HepG2 (cell line): ENCODE measurements around the gene ODC1. TPM values are rescaled to one million over a fixed set of nuclear protein-coding genes. Genes with fewer than 3 reads are reported as not detected.
A peak's percentile ranks its signal among the peaks of the same experiment; 100 is the strongest.

ENCODE experiments used
- ATAC-seq: fragments of 200-7000 bp; cut with Tn5 transposase; 3 replicates; pipeline ENCODE4 v1.9.1; 2020; ENCODE audit warnings: mild to moderate bottlenecking, moderate library complexity
- BruUV-seq: library from RNA; stranded (reverse); fragments of 400-500 nt; replicated peaks from 2 replicates; lab custom pipeline; 2021; lab: Mats Ljungman, UMichigan
- CTCF ChIA-PET: fragments of 300-600 bp; formaldehyde crosslinking; extraction: SDS; loops from one replicate; lab custom pipeline; 2021; ENCODE audit warnings: low total read pairs, inconsistent platforms, low intra/inter-chr PET ratio; lab: Yijun Ruan, JAX
- POLR2A ChIA-PET: fragments of 350-600 bp; sonication (Branson Sonifier 250); formaldehyde crosslinking; loops from one replicate; lab custom pipeline; 2020; ENCODE audit warnings: antibody characterized with exemption, inconsistent platforms; lab: Yijun Ruan, JAX
- DNase-seq: peaks from one replicate; pipeline ENCODE4 v3.0.0-alpha.2; 2015; ENCODE audit warnings: low spot score
- FAIRE-seq: peaks from 3 replicates; lab custom pipeline; 2011; peaks lifted over from hg19 to GRCh38; lab: Jason Lieb, UNC
- H2AFZ ChIP-seq: one replicate; pipeline ENCODE4 v1.6.1; 2011; ENCODE audit warnings: low read length, inconsistent platforms
- H3K27ac ChIP-seq: fragments of 300-600 bp; 3 replicates; pipeline ENCODE4 v1.8.0; 2011; ENCODE audit warnings: mixed run types, mild to moderate bottlenecking, mixed read lengths, low read length, inconsistent platforms; ENCODE audit not compliant: insufficient read depth; ENCODE audit errors: extremely low read length
- H3K27me3 ChIP-seq, 2 experiments: fragments of 200-600 bp in 1 of 2; 2 replicates in 1 of 2; 3 replicates in 1 of 2; pipeline versions ENCODE4 v1.6.0 to v1.8.0; 2011; ENCODE audit warnings: low read length in 2 of 2, mild to moderate bottlenecking in 2 of 2, moderate library complexity in 2 of 2, inconsistent platforms in 1 of 2; ENCODE audit not compliant: insufficient read depth in 2 of 2, control insufficient read depth in 1 of 2
- H3K36me3 ChIP-seq, 2 experiments: fragments of 200-600 bp in 1 of 2; replicated peaks in 1 of 2; 2 replicates in 1 of 2; 3 replicates in 1 of 2; pipeline versions ENCODE4 v1.5.1 to v1.8.0; 2011; ENCODE audit warnings: low read length in 2 of 2, inconsistent platforms in 1 of 2; ENCODE audit not compliant: insufficient read depth in 2 of 2, control insufficient read depth in 1 of 2
- H3K4me1 ChIP-seq: 2 replicates; pipeline ENCODE4 v1.5.1; 2012; ENCODE audit warnings: low read length, inconsistent platforms; ENCODE audit not compliant: insufficient read depth
- H3K4me2 ChIP-seq: 2 replicates; pipeline ENCODE4 v1.6.0; 2011; ENCODE audit warnings: low read depth, low read length, inconsistent platforms
- H3K4me3 ChIP-seq, 3 experiments: fragments of 200-600 bp in 1 of 3; sonication (generic), shearing (Covaris generic) in 1 of 3; replicated peaks in 1 of 3; 2 replicates each; pipeline ENCODE4 v1.5.1; 2011 to 2016; ENCODE audit warnings: low read length in 3 of 3, inconsistent platforms in 2 of 3, low read depth in 2 of 3, mild to moderate bottlenecking in 2 of 3, control low read depth in 1 of 3, mixed read lengths in 1 of 3; ENCODE audit not compliant: insufficient read depth in 1 of 3
- H3K79me2 ChIP-seq: one replicate; pipeline ENCODE4 v1.6.1; 2011; ENCODE audit warnings: low read length, inconsistent platforms; ENCODE audit not compliant: insufficient read depth
- H3K9ac ChIP-seq: 2 replicates; pipeline ENCODE4 v1.6.0; 2011; ENCODE audit warnings: mild to moderate bottlenecking, low read depth, low read length, inconsistent platforms; ENCODE audit not compliant: insufficient read depth
- H3K9me3 ChIP-seq: 2 replicates; pipeline ENCODE4 v1.5.1; 2012; ENCODE audit warnings: mild to moderate bottlenecking, low read length
- H4K20me1 ChIP-seq: 2 replicates; pipeline ENCODE4 v1.6.0; 2011; ENCODE audit warnings: inconsistent platforms, mild to moderate bottlenecking, low read length, moderate library complexity; ENCODE audit not compliant: insufficient read depth
- ADNP ChIP-seq: sonication (generic); formaldehyde crosslinking; IDR thresholded peaks from 2 replicates; pipeline ENCODE4 v1.4.0; 2020; ENCODE audit warnings: missing genetic modification reagents
- ARID2 ChIP-seq: sonication (generic); formaldehyde crosslinking; IDR thresholded peaks from 2 replicates; pipeline ENCODE4 v1.8.1; 2022; ENCODE audit warnings: mild to moderate bottlenecking, missing genetic modification reagents, borderline replicate concordance
- CTCF ChIP-seq: sonication (generic); formaldehyde crosslinking; IDR thresholded peaks from 2 replicates; pipeline ENCODE4 v1.5.0; 2020; ENCODE audit warnings: mild to moderate bottlenecking, missing genetic modification reagents, moderate library complexity
- SNAPC2 ChIP-seq: sonication (generic); formaldehyde crosslinking; IDR thresholded peaks from 2 replicates; pipeline ENCODE4 v1.8.1; 2022; ENCODE audit warnings: mild to moderate bottlenecking, missing genetic modification reagents
- ZNF143 ChIP-seq: sonication (generic); formaldehyde crosslinking; IDR thresholded peaks from 2 replicates; pipeline ENCODE4 v1.4.0; 2020; ENCODE audit warnings: missing genetic modification reagents
- ZNF253 ChIP-seq: sonication (generic); formaldehyde crosslinking; IDR thresholded peaks from 2 replicates; pipeline ENCODE4 v1.8.0; 2022; ENCODE audit warnings: mild to moderate bottlenecking, missing genetic modification reagents, borderline replicate concordance
- ZNF326 ChIP-seq: sonication (generic); formaldehyde crosslinking; IDR thresholded peaks from 2 replicates; pipeline ENCODE4 v1.4.0; 2020; ENCODE audit warnings: missing genetic modification reagents, borderline replicate concordance
- ZNF33B ChIP-seq: sonication (generic); formaldehyde crosslinking; IDR thresholded peaks from 2 replicates; pipeline ENCODE4 v1.5.1; 2020; ENCODE audit warnings: mild to moderate bottlenecking, missing genetic modification reagents
- ZNF7 ChIP-seq: IDR thresholded peaks from 2 replicates; pipeline ENCODE4 v1.6.1; 2016; ENCODE audit warnings: missing biosample characterization, missing genetic modification reagents
- ZSCAN20 ChIP-seq: sonication (generic); formaldehyde crosslinking; IDR thresholded peaks from 2 replicates; pipeline ENCODE4 v1.4.0; 2020; ENCODE audit warnings: missing genetic modification reagents, mild to moderate bottlenecking, borderline replicate concordance
- ZSCAN9 ChIP-seq: IDR thresholded peaks from 2 replicates; pipeline ENCODE4 v1.6.1; 2016; ENCODE audit warnings: borderline replicate concordance
- WGBS: methylation state at CpG from one replicate; pipeline ENCODE4 v1.1.6; 2017; ENCODE audit warnings: low lambda C conversion rate; 5-methylcytosine and 5-hydroxymethylcytosine counted together
- in situ Hi-C: cut with HindIII; loops from 2 replicates; pipeline ENCODE4 v1.10.0; 2017; ENCODE audit warnings: low pct_unique_long_range_greater_than_20kb; ENCODE audit not compliant: extremely low pct_ligation_motif_present
- intact Hi-C: fragments of 100-400 bp; cut with micrococcal nuclease; formaldehyde crosslinking; loops from one replicate; pipeline ENCODE4 v1.10.0; 2022; ENCODE audit not compliant: unreplicated experiment
- polyA plus RNA-seq, 8 experiments: library from polyadenylated mRNA; depleted of rRNA in 3 of 8; stranded (reverse) in 7 of 8; unstranded in 1 of 8; fragments of >200 nt; fragmentation: Illumina TruSeq in 4 of 8; extraction: Trizol in 4 of 8; gene quantifications; 2 replicates each; pipeline versions ENCODE4 v1.2.1 to v1.2.3, GENCODE V29; 2011 to 2016; ENCODE audit warnings: low read depth in 4 of 8, missing spikeins in 1 of 8, mixed read lengths in 1 of 8; ENCODE audit not compliant: insufficient read depth in 1 of 8
- total RNA-seq, 5 experiments: library from RNA; depleted of rRNA; stranded (reverse); fragments of >200 nt; fragmentation: Illumina TruSeq; extraction: Trizol; gene quantifications; 2 replicates each; pipeline ENCODE4 v1.2.3, GENCODE V29; 2016; ENCODE audit warnings: low read depth in 1 of 5

ODC1 gene
- total and polyA plus RNA-seq, 2 of the 13 experiments (the other 11 are each of a cell fraction or from before 2014, with no cell fraction given) = 142 to 371 TPM

- BruUV-seq = no TSS peak
- 41% methylated on average over 24 of the region's 24 CpGs for WGBS
- Histone ChIP-seq H3K4me1 (peaks cover 28% of the 10 kb centered on the region), H3K79me2 (no peaks in the 10 kb centered on the region), H3K27me3 (peaks cover 20 to 84% of the 10 kb centered on the region in 2 experiments; a peak in 4 of 5 replicates), H2AFZ (no peak overlapping the region), H3K9me3 (0 out of 2 replicates have a peak, but pooled peaks cover 4% of the 10 kb centered on the region), H3K36me3 (no peaks in the 10 kb centered on the region), H3K4me3 (no peak overlapping the region), H3K9ac (no peak overlapping the region), H3K27ac (no peak overlapping the region), H4K20me1 (no peaks in the 10 kb centered on the region), H3K4me2 (no peak overlapping the region)
- no peak for DNase-seq
- TF ChIP-seq ADNP (CRISPR knock-in tag) (no peak), ZNF7 (CRISPR knock-in tag) (peak; percentile 31; the same call in 1 of the 2 replicates)
- ChIA-PET CTCF (no interaction called here), POLR2A (no interaction called here)
- in situ Hi-C loops = no loop called here
- no peak for FAIRE-seq
- ATAC-seq = no peak
- intact Hi-C loops = no loop called here
Observed at GRCh38 chr2:10495311-10495987, 47.3 kb upstream of the ODC1 start.

GRCh38 chr2:10494351-10495066 lies 46.4 kb upstream of the ODC1 start:
- H3K36me3 ChIP-seq = no peaks in the 10 kb centered on the region
- H3K4me2 ChIP-seq = no peak overlapping the region
- no peak overlapping the region for H2AFZ ChIP-seq
- no TSS peak for BruUV-seq
- H3K79me2 ChIP-seq = no peaks in the 10 kb centered on the region
- FAIRE-seq (no peak), ATAC-seq (no peak), DNase-seq (no peak)
- no peak overlapping the region for H3K4me3 ChIP-seq
- 0 out of 2 replicates have a peak, but pooled peaks cover 4% of the 10 kb centered on the region for H3K9me3 ChIP-seq
- peaks cover 36% of the 10 kb centered on the region for H3K4me1 ChIP-seq
- CTCF ChIA-PET = no interaction called here
- no peak overlapping the region for H3K9ac ChIP-seq
- H3K27ac ChIP-seq = no peak overlapping the region
- POLR2A ChIA-PET = interaction anchor here (1.3 kb wide), 1 partner anchor 44 kb away, joined by 4 read pairs; no protein-coding TSS in a partner anchor
- WGBS = 61% methylated on average over 10 of the region's 13 CpGs
- in situ Hi-C loops = no loop called here
- intact Hi-C loops = no loop called here
- H4K20me1 ChIP-seq = no peaks in the 10 kb centered on the region
- peaks cover 23 to 83% of the 10 kb centered on the region in 2 experiments; a peak in 4 of 5 replicates for H3K27me3 ChIP-seq
- TF ChIP-seq SNAPC2 (CRISPR knock-in tag) (no peak), ZSCAN9 (no peak), ZNF33B (CRISPR knock-in tag) (no peak), ZSCAN20 (CRISPR knock-in tag) (no peak), CTCF (CRISPR knock-in tag) (peak; percentile 30; the same call in 1 of the 2 replicates), ZNF143 (CRISPR knock-in tag) (no peak), ZNF253 (CRISPR knock-in tag) (no peak), ARID2 (CRISPR knock-in tag) (no peak), ZNF326 (no peak)
